ENCODE results near the gene ZCCHC8. TPM values are rescaled to one million over a fixed set of nuclear protein-coding genes. Genes with fewer than 3 reads are reported as not detected.

The ZCCHC8 gene
- total RNA-seq (2022; extraction: Qiagen RNA extraction; ENCODE audit: low read depth) = 19.8 to 26.4 TPM (median 24.6 TPM) in 5 replicates

DNA sequence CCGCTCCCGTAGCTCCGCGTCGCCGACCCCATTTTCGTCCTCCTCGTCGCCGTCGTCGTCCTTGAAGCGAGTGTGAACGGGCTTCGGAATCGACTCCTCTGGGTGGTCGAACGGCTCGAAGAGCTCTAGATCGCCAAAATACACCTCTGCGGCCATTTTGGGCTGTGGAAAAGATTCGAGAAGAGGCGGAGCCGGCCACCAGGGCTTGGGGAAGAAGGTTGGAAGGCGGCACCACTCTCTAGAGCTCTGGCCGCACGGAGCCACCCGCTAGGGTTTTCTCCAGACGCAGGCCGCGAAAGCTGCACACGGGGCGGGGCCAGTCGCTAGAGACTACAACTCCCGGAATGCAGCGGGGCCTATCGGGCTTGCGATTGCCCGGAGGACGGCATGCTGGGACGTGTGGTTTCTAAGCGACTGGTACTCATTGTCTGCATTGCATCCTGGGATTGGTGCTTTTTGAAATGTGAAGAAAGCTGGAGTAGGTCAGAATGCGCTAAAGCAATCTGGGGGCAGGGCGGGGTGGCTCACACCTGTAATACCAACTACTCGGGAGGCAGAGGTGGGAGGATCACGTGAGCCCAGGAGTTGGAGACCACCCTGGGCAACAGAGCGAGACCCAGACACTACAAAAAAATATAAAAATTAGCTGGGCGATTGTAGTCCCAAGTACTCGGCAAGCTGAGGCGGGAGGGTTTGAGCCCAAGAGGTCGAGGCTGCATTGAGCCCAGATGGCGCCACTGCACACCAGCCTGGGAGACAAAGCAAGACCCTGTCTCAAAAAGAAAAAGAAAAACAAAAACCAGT lies at the start of gene ZCCHC8:
TSS of gene ZCCHC8 (minus strand) at position 248 of the 804 bp plus-strand sequence. CDS start at position 156, 92 bp downstream.

DNA sequence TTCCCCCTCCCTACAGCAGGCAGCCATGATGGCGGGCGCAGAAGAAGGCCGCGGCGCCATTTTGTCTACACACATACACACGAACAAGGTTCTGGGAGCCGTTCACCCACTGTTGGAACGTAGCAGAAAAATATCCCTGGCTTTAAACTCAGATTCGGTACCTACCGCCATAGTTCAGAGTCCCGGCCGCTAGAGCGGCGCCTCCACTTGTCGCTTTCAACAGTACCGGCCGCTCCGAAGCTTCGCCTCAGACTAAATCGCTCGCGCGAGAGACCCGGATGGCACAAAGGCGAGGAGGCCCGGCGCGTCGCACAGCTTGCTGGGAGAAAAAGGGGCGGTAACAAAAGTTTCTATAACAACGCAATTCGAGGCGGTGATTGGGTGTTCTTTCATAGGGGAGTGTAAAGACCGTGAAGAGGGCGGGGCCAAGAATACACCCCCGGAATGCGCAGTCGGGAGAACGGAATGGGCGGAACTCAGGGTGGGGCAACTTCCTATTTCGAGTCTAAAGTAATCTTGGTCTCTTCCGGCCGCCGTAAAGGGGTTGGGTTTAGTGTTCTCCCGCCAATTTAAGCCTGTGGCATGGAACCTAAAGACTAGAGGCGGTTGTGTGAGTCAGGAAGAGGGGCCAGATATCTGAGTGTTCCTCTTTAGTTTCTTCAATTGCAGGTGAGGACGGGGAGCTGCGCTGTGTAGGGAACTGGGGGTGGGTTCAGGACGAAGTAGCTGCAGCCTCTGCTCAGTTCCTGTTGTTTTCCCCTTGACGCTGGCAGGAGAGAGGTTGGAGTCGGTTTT lies 26.1 kb upstream of the ZCCHC8 start, which contains the start of the genes KNTC1 and RSRC2:
TSS of gene KNTC1 (plus strand) at position 567 of the 795 bp plus-strand sequence. CDS start 2,815 bp downstream, outside the sequence.
TSS of gene RSRC2 (minus strand) at position 254 of the 795 bp plus-strand sequence. CDS start at position 171, 83 bp downstream.

DNA sequence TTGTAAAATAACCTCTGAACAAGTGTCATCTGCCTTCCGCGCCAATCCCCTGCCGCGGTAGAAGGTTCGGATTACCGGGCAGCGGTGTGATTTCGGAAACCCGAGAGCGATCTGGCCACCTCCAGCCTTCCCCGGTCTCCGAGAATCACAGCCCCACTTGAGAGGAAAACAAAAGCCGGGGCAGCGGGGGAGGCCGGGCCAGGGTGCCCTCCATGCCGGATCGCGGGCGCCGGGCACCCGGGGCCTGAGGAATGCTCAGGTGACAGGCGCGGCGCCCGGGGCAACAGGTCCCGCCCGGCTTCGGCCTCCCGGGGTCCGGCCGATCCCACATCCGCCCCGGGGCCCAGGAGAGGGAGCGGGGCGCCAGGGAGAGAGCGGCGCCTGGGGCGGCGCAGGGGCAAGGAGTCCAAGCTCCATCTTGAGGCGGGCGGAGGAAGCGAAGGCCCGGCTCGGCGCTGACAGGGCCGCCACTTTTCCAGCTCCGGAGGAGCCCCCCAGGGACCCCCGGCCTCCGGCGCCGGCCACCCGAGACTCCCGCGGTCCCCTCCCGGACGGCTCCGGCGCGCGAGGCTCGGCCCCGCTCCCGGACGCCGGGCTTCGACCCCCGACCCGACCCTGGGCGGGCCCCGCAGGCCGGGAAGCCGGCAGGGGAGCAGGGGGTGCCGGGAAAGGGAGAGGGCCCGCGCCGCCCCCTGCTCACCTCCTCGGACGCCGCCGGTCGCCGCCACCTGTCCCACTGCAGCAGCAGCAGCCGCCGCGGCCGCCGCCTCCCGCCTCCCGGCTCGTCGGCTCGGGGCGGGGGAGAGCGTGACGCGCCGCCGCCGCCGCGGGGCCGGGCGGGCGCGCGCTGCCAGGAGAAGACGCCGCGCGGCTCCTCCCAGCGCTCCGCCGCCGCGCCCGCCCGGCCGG lies 78.7 kb downstream of the ZCCHC8 start, which contains the start of gene CLIP1:
TSS of gene CLIP1 (minus strand) at position 849 of the 909 bp plus-strand sequence. CDS start 42,217 bp downstream, outside the sequence.

Other genes with a start within 250 kb of the ZCCHC8 start
- gene VPS33A, start 234.4 kb downstream of the ZCCHC8 start, total RNA-seq (2022; extraction: Qiagen RNA extraction; ENCODE audit: low read depth) = 16.2 to 24.0 TPM (median 19.3 TPM) in 5 replicates
- 35.8 to 51.2 TPM (median 44.4 TPM) in 5 replicates for gene CLIP1, start 78.3 kb downstream of the ZCCHC8 start, total RNA-seq (2022; extraction: Qiagen RNA extraction; ENCODE audit: low read depth)
- gene RSRC2, start 26.0 kb upstream of the ZCCHC8 start, total RNA-seq (2022; extraction: Qiagen RNA extraction; ENCODE audit: low read depth) = 49.0 to 105 TPM (median 54.8 TPM) in 5 replicates
- gene KNTC1, start 26.3 kb upstream of the ZCCHC8 start, total RNA-seq (2022; extraction: Qiagen RNA extraction; ENCODE audit: low read depth) = 21.2 to 24.4 TPM (median 22.5 TPM) in 5 replicates
- 0.18 to 0.19 TPM in 2 of 5 replicates, not detected in the others for gene HCAR2, start 202.4 kb upstream of the ZCCHC8 start, total RNA-seq (2022; extraction: Qiagen RNA extraction; ENCODE audit: low read depth)
- 0.06 to 0.14 TPM (median 0.11 TPM) in 3 of 5 replicates, not detected in the others for gene HCAR3, start 215.9 kb upstream of the ZCCHC8 start, total RNA-seq (2022; extraction: Qiagen RNA extraction; ENCODE audit: low read depth)
- gene HCAR1, start 229.9 kb upstream of the ZCCHC8 start, total RNA-seq (2022; extraction: Qiagen RNA extraction; ENCODE audit: low read depth) = 0.04 TPM in 2 of 5 replicates, not detected in the others

All from A549 treated with ZK216348 at 1 μM for 4 hours (cell line).